ENCODE data around the gene KRTAP12-4.
"Not testable (repeated sequence)": the region's sequence is repeated elsewhere in the genome, so short reads cannot be mapped to it uniquely, and the experiment has no call there.

The KRTAP12-4 gene

DNA sequence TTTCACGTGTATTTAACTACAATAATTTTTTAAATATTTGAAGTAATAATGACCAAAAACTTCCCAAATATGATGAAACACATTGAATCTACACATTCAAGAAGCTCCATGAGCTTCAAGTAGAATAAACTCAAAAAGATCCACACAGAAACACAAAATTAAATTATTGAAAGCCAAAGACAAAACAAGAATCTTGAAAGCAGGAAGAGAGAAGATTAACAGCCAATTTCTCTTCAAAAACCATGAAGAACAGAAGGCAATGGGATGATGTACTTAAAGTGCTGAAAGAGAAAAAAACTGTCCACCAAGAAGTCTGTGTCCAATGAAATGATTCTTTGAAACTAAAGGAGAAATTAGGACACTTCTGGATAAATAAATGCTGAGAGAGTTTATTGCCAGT is 22.4 kb downstream of the KRTAP12-4 start:
- DNase-seq (ENCODE audit: low spot score), result no peak

DNA sequence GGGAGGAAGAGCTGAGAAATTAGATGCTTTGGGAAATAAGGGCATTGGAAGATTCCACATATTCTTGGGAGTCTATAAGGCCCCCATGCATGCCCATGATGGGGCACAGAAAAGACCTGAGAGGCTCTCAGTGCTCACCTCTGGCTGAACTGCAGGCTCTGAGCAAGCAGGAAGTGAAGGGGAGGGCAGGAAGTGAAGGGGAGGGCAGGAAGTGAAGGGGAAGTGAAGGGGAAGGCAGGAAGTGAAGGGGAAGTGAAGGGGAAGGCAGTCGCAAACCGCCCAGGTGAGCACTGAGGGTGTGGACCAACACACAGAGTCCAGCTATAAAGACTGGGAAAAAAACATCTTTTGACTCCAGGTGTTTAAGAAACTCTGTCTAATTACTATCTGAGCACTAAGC is 24.0 kb downstream of the KRTAP12-4 start:
- no peak for DNase-seq (ENCODE audit: low spot score)

DNA sequence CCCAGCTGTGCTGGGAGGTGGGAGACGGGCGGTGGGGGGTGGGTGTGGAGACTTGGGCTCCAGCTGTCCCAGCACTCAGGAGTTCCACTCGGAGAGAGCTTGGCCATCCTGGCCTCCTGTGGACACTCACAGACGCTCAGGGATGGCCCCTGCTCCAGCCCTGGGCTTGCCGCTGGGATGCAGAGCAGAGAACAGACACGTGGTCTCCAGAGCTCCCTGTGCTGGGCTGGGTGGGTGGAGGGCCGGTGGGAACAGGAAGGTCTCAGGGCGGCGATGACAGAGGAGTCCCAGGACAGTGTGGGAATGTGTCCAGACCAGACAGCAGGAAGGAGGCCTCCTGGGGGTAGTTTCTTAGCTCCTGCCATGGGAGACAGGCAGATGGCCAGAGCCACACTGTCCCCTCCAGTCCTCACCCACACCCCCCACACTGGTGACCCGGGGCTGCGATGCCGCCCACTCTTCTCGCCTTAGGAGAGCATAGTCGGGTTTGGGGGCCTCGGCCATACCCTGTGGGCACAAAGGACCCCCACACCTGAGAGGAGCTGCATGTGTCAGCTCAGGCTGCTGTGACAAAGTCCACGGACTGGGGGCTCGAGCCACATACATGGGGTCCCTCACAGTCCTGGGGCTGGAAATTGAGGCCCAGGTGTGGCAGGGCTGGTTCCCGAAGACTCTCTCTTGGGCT is 25.6 kb downstream of the KRTAP12-4 start:
- DNase-seq (ENCODE audit: low spot score), result no peak

DNA sequence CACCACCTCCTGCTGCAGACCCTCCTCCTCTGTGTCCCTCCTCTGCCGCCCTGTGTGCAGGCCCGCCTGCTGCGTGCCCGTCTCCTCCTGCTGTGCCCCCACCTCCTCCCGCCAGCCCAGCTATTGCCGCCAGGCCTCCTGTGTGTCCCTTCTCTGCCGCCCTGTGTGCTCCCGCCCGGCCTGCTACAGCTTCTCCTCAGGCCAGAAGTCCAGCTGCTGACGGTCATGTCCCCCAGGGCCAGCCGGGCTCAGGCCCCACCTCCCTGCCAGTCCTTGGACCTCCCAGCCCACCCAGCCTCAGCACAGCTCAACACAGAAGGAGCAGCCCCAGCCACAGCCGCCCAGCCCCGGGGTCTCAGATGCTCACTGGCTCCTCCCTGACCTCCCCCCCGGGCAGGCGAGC is 26.6 kb downstream of the KRTAP12-4 start:
- not testable (repeated sequence) for DNase-seq (ENCODE audit: low spot score)

DNA sequence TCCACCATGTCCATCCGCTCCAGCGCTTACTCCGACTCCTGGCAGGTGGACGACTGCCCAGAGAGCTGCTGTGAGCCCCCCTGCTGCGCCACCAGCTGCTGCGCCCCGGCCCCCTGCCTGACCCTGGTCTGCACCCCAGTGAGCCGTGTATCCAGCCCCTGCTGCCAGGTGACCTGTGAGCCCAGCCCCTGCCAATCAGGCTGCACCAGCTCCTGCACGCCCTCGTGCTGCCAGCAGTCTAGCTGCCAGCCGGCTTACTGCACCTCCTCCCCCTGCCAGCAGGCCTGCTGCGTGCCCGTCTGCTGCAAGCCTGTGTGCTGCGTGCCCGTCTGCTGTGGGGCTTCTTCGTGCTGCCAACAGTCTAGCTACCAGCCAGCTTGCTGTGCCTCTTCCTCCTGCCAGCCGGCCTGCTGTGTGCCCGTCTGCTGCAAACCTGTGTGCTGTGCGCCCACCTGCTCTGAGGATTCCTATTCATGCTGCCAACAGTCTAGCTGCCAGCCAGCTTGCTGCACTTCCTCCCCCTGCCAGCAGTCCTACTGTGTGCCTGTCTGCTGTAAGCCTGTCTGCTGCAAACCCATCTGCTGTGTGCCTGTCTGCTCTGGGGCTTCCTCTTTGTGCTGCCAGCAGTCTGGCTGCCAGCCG is 27.2 kb downstream of the KRTAP12-4 start:
- DNase-seq (ENCODE audit: low spot score), result not testable (repeated sequence)

GRCh38 chr21:44626673-44627143 is 27.8 kb downstream of the KRTAP12-4 start, which contains the start of gene KRTAP10-9:
Gene KRTAP10-9, plus strand, starts transcription at chr21:44627093. Its CDS starts 79 bp downstream, at chr21:44627172.
- DNase-seq (ENCODE audit: low spot score), result no peak

- no peak for DNase-seq (ENCODE audit: low spot score)
Observed at GRCh38 chr21:44626262-44626661, 28.2 kb downstream of the KRTAP12-4 start.

DNA sequence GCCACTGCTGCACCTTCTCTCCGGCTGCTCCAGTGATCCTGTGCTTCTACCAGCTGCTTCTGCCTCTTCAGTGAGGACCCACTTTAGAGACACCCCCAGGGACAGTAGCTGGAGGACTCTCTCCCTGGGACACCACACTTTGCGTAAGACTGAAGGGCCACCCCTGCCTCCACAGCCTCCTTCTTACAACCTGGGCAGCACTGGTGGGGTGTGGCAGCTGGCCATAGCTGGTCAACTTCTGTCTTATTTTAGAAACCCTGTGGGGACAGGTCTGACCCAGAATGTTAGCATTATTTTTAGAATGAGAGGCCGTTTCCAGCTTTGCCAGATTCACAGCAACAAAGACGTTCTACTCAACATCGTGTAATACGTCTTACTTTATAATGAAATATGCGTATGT is 28.7 kb downstream of the KRTAP12-4 start:
- no peak for DNase-seq (ENCODE audit: low spot score)

- no peak for DNase-seq (ENCODE audit: low spot score)
Observed at GRCh38 chr21:44623575-44623974, 30.9 kb downstream of the KRTAP12-4 start.

DNA sequence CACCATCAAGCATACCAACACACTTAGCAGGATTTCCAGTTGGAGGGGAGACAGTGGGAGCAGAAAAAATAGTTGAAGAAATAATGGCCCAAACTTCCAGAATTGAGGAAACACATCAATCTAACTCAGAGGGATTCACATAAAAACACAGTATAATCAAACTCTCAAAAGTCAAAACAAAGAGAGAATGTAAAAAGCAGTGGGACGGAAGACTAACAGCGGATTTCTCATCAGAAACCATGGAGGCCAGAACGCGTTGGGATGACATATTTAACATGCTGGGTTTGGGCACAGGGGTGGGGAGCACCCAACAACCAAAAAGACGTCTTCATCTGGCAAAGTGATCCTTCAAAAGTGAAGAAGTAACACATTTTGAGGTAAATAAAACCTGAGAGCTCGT is 34.6 kb downstream of the KRTAP12-4 start:
- no peak for DNase-seq (ENCODE audit: low spot score)

DNA sequence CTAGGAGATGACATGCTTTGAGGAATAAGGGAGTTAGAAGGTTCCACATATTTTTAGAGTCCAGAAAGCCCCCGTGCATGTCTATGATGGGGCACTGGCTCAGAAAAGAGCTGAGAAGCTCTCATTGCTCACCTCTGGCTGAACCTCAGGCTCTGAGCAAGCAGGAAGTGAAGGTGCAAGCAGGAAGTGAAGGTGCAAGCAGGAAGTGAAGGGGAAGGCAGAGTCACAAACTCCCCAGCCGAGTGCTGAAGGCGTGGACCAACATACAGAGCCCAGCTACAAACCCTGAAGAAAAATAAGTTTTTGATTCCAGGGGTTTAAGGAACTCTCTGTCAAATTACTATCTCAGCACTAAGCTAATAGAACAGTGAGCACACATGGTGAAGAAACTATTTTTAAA is 35.5 kb downstream of the KRTAP12-4 start:
- DNase-seq (ENCODE audit: low spot score), result no peak

DNA sequence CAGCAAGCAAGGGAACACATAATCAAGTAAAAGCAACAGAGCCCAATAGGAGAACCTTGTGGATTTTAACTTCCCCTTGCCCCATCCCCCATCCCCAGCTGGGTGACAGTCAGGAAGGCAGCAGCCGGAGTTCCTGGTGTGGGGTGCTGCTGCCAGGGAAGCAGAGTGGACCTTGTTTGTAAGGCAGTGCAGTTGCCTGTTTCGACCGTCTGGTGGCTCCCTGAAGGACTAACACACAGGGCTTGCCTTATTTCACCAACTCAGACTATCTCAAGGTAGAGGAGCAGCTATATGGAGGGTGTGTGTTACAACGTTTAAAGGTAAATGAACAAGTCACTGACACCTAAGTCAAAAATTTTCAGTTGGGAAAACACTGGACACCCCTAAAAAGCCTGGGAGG is 36.0 kb downstream of the KRTAP12-4 start:
- peak; percentile 19 for DNase-seq (ENCODE audit: low spot score)

- DNase-seq (ENCODE audit: low spot score), result no peak
Observed at GRCh38 chr21:44617071-44617501, 37.4 kb downstream of the KRTAP12-4 start.

DNA sequence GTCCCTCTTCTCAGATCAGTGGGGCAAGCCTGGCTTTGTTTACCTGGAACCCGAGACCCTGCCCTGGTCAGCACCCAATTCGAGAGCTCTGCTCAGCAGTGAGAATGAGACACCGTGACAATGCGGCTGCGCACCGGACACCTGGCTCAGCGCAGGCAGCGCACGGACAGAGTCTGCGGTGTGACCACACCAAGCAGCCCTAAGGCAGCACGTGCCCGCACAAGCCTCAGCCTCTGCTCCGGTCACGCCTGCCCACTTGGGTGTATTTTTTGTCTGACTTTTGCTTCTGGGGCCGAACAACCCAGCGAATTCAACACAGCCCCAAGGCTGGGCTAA is 37.9 kb downstream of the KRTAP12-4 start:
- no peak for DNase-seq (ENCODE audit: low spot score)

- no peak for DNase-seq (ENCODE audit: low spot score)
Observed at GRCh38 chr21:44615911-44616590, 38.4 kb downstream of the KRTAP12-4 start.

- no peak for DNase-seq (ENCODE audit: low spot score)
Observed at GRCh38 chr21:44615466-44615865, 39.0 kb downstream of the KRTAP12-4 start.

- DNase-seq (ENCODE audit: low spot score), result no peak
Observed at GRCh38 chr21:44614961-44615391, 39.5 kb downstream of the KRTAP12-4 start.

GRCh38 chr21:44614161-44614631 is 40.3 kb downstream of the KRTAP12-4 start:
- no peak for DNase-seq (ENCODE audit: low spot score)

DNA sequence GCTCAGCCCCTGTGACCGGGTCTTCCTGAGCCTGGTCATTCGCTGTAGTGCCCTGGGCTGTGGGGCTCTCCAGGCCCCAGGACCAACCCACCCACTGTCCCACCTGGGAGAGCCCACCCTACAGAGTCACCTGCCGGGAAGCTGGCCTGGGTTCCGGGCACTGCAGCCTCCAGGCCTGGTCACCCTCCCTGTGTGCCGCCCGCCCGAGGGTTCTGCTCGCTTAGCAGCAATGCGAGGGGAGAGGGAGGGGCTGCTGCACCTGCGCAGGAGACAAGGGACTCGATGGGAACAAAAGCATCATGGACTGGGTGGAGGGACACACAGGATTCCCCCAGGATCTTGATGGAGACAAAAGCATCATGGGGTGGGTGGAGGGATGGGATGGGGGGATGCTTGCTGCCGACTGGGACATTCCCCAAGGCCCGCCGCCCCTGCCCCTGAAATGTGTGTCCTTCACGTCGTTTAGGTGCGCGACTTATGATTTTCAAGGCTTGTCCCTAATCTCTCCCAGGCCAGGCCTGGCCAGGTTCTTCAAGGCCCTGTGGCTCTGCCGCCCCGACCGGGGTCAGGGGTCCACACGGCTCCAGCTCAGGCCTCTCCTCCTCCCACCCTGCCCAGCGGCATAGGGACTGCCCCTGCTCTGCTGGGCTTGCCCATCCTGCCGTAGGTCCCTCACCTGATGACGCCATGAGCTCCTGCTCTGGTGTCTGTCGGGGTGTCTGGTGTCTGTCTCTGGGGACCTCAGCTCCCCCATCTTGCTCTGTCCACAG is 40.9 kb downstream of the KRTAP12-4 start:
- no peak for DNase-seq (ENCODE audit: low spot score)

DNA sequence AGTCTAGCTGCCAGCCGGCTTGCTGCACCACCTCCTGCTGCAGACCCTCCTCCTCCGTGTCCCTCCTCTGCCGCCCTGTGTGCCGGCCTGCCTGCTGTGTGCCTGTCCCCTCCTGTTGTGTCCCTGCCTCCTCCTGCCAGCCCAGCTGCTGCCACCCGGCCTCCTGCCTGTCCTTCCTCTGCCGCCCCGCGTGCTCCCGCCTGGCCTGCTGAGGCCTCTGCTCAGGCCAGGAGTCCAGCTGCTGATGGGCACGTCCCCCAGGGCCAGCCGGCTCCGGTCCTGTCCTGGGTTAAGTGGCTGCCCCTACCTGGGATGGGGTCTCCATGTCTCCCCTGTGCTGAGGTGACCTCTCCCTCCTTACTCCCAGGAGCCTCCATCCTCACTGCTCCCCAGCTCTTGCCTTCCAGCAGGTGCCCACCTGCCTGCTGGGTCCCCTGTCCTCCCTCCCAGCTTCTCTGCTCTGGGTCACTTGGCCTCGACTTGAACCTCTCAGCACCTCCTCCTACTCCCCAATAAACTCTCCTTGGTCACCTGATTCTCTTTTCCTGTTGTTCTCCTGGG is 41.7 kb downstream of the KRTAP12-4 start:
- DNase-seq (ENCODE audit: low spot score), result no peak

DNA sequence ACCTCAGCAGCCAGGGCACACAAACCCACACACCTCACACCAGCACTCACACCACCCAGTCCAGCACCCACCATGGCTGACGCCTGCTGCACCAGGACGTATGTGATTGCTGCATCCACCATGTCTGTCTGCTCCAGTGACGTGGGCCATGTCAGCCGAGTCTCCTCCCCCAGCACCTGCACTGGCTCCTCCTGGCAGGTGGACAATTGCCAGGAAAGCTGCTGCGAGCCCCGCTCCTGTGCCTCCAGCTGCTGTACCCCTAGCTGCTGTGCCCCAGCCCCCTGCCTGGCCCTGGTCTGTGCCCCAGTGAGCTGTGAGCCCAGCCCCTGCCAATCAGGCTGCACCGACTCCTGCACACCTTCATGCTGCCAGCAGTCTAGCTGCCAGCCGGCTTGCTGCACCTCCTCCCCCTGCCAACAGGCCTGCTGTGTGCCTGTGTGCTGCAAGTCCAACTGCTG is 42.4 kb downstream of the KRTAP12-4 start, which contains the start of gene KRTAP10-8:
Gene KRTAP10-8, plus strand, starts transcription at position 51 of the 458 bp plus-strand sequence. Its CDS starts 22 bp downstream, at position 73.
- no peak for DNase-seq (ENCODE audit: low spot score)

- DNase-seq (ENCODE audit: low spot score), result no peak
Observed at GRCh38 chr21:44611551-44611950, 42.9 kb downstream of the KRTAP12-4 start.
